Aorta (tissue), 5 donors: ENCODE results near the gene TMEM63C. TPM values are rescaled to one million over a fixed set of nuclear protein-coding genes. Genes with fewer than 3 reads are reported as not detected.
A peak's percentile ranks its signal among the peaks of the same experiment; 100 is the strongest.

ENCODE experiments used
- ATAC-seq: fragments of 200-7000 bp; cut with Tn5 transposase; one replicate; pipeline ENCODE4 v1.9.1; 2022; ENCODE audit warnings: moderate library complexity; ENCODE audit not compliant: low FRiP score
- DNase-seq, 2 donors: peaks; one replicate each; pipeline ENCODE4 v3.0.0-alpha.2; 2020
- H3K27ac ChIP-seq, 2 donors: one replicate each; pipeline ENCODE4 v1.5.1; 2013; ENCODE audit warnings: low read length in 2 of 2, mild to moderate bottlenecking in 2 of 2, moderate library complexity in 2 of 2, control low read depth in 1 of 2, inconsistent platforms in 1 of 2, low read depth in 1 of 2
- H3K27me3 ChIP-seq, 2 donors: one replicate each; pipeline ENCODE4 v1.6.1; 2013; ENCODE audit warnings: control low read depth in 1 of 2, low read length in 1 of 2, mild to moderate bottlenecking in 1 of 2, moderate library complexity in 1 of 2; ENCODE audit not compliant: insufficient read depth in 2 of 2, control insufficient read depth in 1 of 2
- H3K36me3 ChIP-seq, 2 donors: one replicate each; pipeline ENCODE4 v1.6.1; 2013; ENCODE audit warnings: control low read depth in 1 of 2, low read length in 1 of 2, mild to moderate bottlenecking in 1 of 2; ENCODE audit not compliant: insufficient read depth in 2 of 2, control insufficient read depth in 1 of 2
- H3K4me1 ChIP-seq, 2 donors: one replicate each; pipeline ENCODE4 v1.6.1; 2013; ENCODE audit warnings: low read length in 2 of 2, control low read depth in 1 of 2, mild to moderate bottlenecking in 1 of 2, moderate library complexity in 1 of 2; ENCODE audit not compliant: insufficient read depth in 2 of 2, control insufficient read depth in 1 of 2
- H3K4me3 ChIP-seq, 2 donors: one replicate each; pipeline ENCODE4 v1.5.1; 2013; ENCODE audit warnings: low read length in 2 of 2, control low read depth in 1 of 2, mild to moderate bottlenecking in 1 of 2
- H3K9me3 ChIP-seq: one replicate; pipeline ENCODE4 v1.6.1; 2013; ENCODE audit warnings: mild to moderate bottlenecking, low read length; ENCODE audit not compliant: control insufficient read depth
- WGBS, 2 donors: extraction: QIAGEN DNeasy Blood & Tissue Kit; methylation state at CpG; one replicate each; pipeline ENCODE4 v1.1.7; 2013; 5-methylcytosine and 5-hydroxymethylcytosine counted together
- intact Hi-C, 2 donors: fragments of 100-400 bp; cut with DNase I; formaldehyde crosslinking; loops; one replicate each; pipeline versions ENCODE4 v1.14.2 to v1.15.0; 2022
- polyA plus RNA-seq, 2 donors: library from polyadenylated mRNA; stranded (reverse); fragments of 200-250 nt; gene quantifications; one replicate each; pipeline ENCODE4 v1.2.3, GENCODE V29; 2013
- total RNA-seq, 2 donors: library from RNA; stranded (reverse); fragmentation: NEBNext Ultra II Directional; extraction: Animal tissue kit (Norgen Biotek cat#: 25700); gene quantifications; one replicate each; pipeline ENCODE4 v1.2.1, GENCODE V29; 2021
- donor health status: healthy with polysubstance abuse.
- donor health status: Bipolar disorder and iron deficiency.
- donor health status: DM: no; HTN: no; CAD: no.
- donor health status: DM: no; HTN: no; CAD: no.
- donor health status: DM: yes; HTN: yes; CAD: no.

The TMEM63C gene
- total and polyA plus RNA-seq, 4 donors: 0.06 to 0.26 (median 0.13) TPM; not detected in 1

- Histone ChIP-seq H3K27ac (no peak overlapping the region), H3K4me1 (no peaks in the 10 kb centered on the region), H3K9me3 (peaks cover 9% of the 10 kb centered on the region), H3K27me3 (peaks cover 0 to 5% of the 10 kb centered on the region in 2 donors), H3K4me3 (no peak overlapping the region), H3K36me3 (no peaks in the 10 kb centered on the region)
- no peak for ATAC-seq
- intact Hi-C loops: no loop called here
- peak in 1 of 2 donors; percentile 33 for DNase-seq
- 91 to 93% methylated on average over 5 of the region's 5 CpGs for WGBS, 2 donors
These were observed 86.5 kb downstream of the TMEM63C start for GRCh38 chr14:77267937-77268699.

- ATAC-seq (no peak), DNase-seq (no peak)
- peaks cover 11% of the 10 kb centered on the region for H3K9me3 ChIP-seq
- H3K27ac ChIP-seq: no peak overlapping the region
- no peaks in the 10 kb centered on the region for H3K36me3 ChIP-seq
- peaks cover 0 to 5% of the 10 kb centered on the region in 2 donors for H3K27me3 ChIP-seq
- no peak overlapping the region for H3K4me3 ChIP-seq
- 44 to 46% methylated on average over 8 of the region's 8 CpGs for WGBS, 2 donors
- H3K4me1 ChIP-seq: no peaks in the 10 kb centered on the region
- intact Hi-C loops: no loop called here
These were observed 87.5 kb downstream of the TMEM63C start for GRCh38 chr14:77268989-77269600.

GRCh38 chr14:77270361-77271112 is 88.9 kb downstream of the TMEM63C start:
- ATAC-seq (no peak), DNase-seq (peak in 1 of 2 donors; percentile 69)
- H3K4me3 ChIP-seq: no peak overlapping the region
- no peaks in the 10 kb centered on the region for H3K36me3 ChIP-seq
- H3K27me3 ChIP-seq: peaks cover 0 to 5% of the 10 kb centered on the region in 2 donors
- intact Hi-C loops: no loop called here
- WGBS, 2 donors: 2 to 3% methylated on average over 68 to 84 of the region's 84 CpGs
- no peaks in the 10 kb centered on the region for H3K4me1 ChIP-seq
- peaks cover 11% of the 10 kb centered on the region for H3K9me3 ChIP-seq
- H3K27ac ChIP-seq: no peak overlapping the region

DNA sequence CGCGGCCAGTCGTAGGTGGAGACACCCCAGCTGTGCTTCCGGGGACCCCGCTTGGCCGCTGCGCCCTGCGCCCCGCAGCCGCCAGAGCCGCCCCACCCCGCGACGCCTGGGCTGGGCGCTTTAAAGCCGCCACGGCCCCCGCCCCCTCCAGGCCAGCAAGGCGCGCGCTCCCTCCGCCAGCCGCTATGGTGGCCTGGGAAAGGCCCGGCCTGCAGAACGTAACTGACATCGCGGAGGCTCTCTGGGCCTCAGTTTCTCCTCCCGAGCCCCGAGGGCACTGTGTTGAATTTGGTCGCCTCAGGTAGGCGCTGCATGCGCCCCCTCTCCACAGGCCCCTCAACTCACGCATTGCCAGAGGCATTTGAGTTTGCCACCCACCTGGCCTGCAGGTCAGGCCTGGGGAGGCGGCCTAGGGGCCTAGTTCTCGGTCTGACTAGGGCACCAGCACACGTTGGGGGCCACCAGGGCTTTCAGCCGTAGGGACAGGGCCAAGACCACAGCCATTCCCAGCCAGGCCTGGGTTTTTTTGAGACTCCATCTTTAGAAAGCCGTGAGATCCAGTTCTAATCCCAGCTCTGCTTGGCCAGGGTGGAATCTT is 89.6 kb downstream of the TMEM63C start, which contains the start of gene NGB:
TSS of gene NGB (minus strand) at position 94 of the 598 bp plus-strand sequence. CDS start 269 bp downstream, outside the sequence.
- no peak for ATAC-seq
- 11 to 12% methylated on average over 34 to 38 of the region's 38 CpGs for WGBS, 2 donors
- Histone ChIP-seq H3K9me3 (peaks cover 11% of the 10 kb centered on the region), H3K36me3 (no peaks in the 10 kb centered on the region), H3K27ac (no peak within 1 kb of the TSS), H3K27me3 (peaks cover 0 to 5% of the 10 kb centered on the region in 2 donors), H3K4me3 (no peak within 1 kb of the TSS), H3K4me1 (no peaks in the 10 kb centered on the region)
- intact Hi-C loops: no loop called here
- peak in 1 of 2 donors; percentile 43 for DNase-seq

GRCh38 chr14:77272261-77272660 is 90.7 kb downstream of the TMEM63C start:
- Histone ChIP-seq H3K36me3 (no peaks in the 10 kb centered on the region), H3K9me3 (peaks cover 11% of the 10 kb centered on the region), H3K4me3 (no peak overlapping the region), H3K27me3 (peaks cover 0 to 5% of the 10 kb centered on the region in 2 donors), H3K27ac (no peak overlapping the region), H3K4me1 (no peaks in the 10 kb centered on the region)
- 84 to 86% methylated on average over 4 of the region's 4 CpGs for WGBS, 2 donors
- no peak for ATAC-seq
- DNase-seq: peak in 1 of 2 donors; percentile 15
- intact Hi-C loops: no loop called here

- 68 to 70% methylated on average over 4 of the region's 4 CpGs for WGBS, 2 donors
- no peak overlapping the region for H3K4me3 ChIP-seq
- intact Hi-C loops: no loop called here
- DNase-seq (peak in 1 of 2 donors; percentile 40), ATAC-seq (no peak)
- H3K27me3 ChIP-seq: no peaks in the 10 kb centered on the region
- peaks cover 2% of the 10 kb centered on the region for H3K9me3 ChIP-seq
- H3K27ac ChIP-seq: no peak overlapping the region
- no peaks in the 10 kb centered on the region for H3K4me1 ChIP-seq
- H3K36me3 ChIP-seq: no peaks in the 10 kb centered on the region
These were observed 92.2 kb downstream of the TMEM63C start for GRCh38 chr14:77273796-77274195.

- Histone ChIP-seq H3K27ac (no peak overlapping the region), H3K4me3 (no peak overlapping the region), H3K36me3 (no peaks in the 10 kb centered on the region), H3K27me3 (no peaks in the 10 kb centered on the region), H3K4me1 (no peaks in the 10 kb centered on the region), H3K9me3 (peaks cover 2% of the 10 kb centered on the region)
- no peak for ATAC-seq
- DNase-seq: peak in 1 of 2 donors; percentile 23
- intact Hi-C loops: no loop called here
- WGBS, 2 donors: 73% methylated on average over 5 of the region's 5 CpGs
These were observed 93.5 kb downstream of the TMEM63C start for GRCh38 chr14:77275041-77275580.

- 58 to 62% methylated on average over 8 of the region's 8 CpGs for WGBS, 2 donors
- ATAC-seq: no peak
These were observed 94.0 kb downstream of the TMEM63C start for GRCh38 chr14:77275601-77276017.

More at GRCh38 chr14:77275601-77276017, 94.0 kb downstream of the TMEM63C start:
- peaks cover 2% of the 10 kb centered on the region for H3K9me3 ChIP-seq
- no peaks in the 10 kb centered on the region for H3K4me1 ChIP-seq
- no peak overlapping the region for H3K4me3 ChIP-seq
- no peak overlapping the region for H3K27ac ChIP-seq
- intact Hi-C loops: no loop called here
- no peaks in the 10 kb centered on the region for H3K27me3 ChIP-seq
- DNase-seq: peak in 1 of 2 donors; percentile 41
- no peaks in the 10 kb centered on the region for H3K36me3 ChIP-seq
